Measurements from ENCODE around the gene FLNA.
A peak's percentile ranks its signal among the peaks of the same experiment; 100 is the strongest.

GRCh38 chrX:154378799-154379568, 4.5 kb upstream of the FLNA start, which contains the start of gene EMD:
- TF ChIP-seq CTCF (IDR thresholded peaks at IDR 0.05) (peak in 3 of 7 experiments; percentile 18 to 34 (median 30)), POLR2A (IDR thresholded peaks at IDR 0.05) (peak; percentile 61 to 81 (median 78))
